ENCODE results near the gene PHACTR3.

DNA sequence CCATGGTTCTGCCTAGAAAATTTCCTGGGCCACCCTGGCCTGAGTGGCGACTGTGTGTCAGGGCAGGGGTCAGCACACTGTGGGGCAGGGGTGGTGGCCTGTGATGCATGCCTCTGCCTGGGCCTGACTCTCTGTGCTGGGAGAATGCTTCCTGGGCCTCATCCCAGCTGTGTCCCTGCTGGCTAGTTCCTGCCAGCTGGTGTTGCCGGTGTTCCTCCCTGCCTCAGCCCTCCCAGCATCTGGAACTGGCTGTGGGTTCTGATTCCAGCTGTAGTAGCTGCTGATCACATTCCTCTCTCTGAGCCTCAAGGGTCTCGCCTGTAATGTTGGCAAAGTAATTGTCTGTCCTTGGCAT is 227.6 kb downstream of the PHACTR3 start:
- TF ChIP-seq, protein P1, sequence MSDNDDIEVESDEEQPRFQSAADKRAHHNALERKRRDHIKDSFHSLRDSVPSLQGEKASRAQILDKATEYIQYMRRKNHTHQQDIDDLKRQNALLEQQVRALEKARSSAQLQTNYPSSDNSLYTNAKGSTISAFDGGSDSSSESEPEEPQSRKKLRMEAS (IDR thresholded peaks at IDR 0.05) = no peak
- no peak for TF ChIP-seq FOXM1 (IDR thresholded peaks at IDR 0.05; ENCODE audit: borderline replicate concordance, low read depth)
- TF ChIP-seq CREB1 (IDR thresholded peaks at IDR 0.05; ENCODE audit: low read depth) = no peak
- TF ChIP-seq, protein P2, sequence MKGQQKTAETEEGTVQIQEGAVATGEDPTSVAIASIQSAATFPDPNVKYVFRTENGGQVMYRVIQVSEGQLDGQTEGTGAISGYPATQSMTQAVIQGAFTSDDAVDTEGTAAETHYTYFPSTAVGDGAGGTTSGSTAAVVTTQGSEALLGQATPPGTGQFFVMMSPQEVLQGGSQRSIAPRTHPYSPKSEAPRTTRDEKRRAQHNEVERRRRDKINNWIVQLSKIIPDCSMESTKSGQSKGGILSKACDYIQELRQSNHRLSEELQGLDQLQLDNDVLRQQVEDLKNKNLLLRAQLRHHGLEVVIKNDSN (IDR thresholded peaks at IDR 0.05) = no peak
- no peak for TF ChIP-seq YY1 (IDR thresholded peaks at IDR 0.05; ENCODE audit: low read depth)
- no peak for TF ChIP-seq TAF1 (IDR thresholded peaks at IDR 0.05; ENCODE audit: low read depth)
- TF ChIP-seq TEAD4 (IDR thresholded peaks at IDR 0.05) = no peak
- no peak for TF ChIP-seq CEBPB (IDR thresholded peaks at IDR 0.05)

Data from Ishikawa (cell line).